Natural killer cell treated with Interleukin-12 subunit alpha and Interleukin-12 subunit beta and Interleukin-15 and Interleukin-18, amount 100 ng/mL, for 72 hours (primary cell): ENCODE results near the gene LPAR1. TPM values are rescaled to one million over a fixed set of nuclear protein-coding genes. Genes with fewer than 3 reads are reported as not detected.

Source experiments
- ATAC-seq, 2 donors: fragments of 150-1000 bp; cut with Tn5 transposase in 1 of 2; sonication (Bioruptor Pico), chemical (Tn5 transposase) in 1 of 2; 2 replicates each; pipeline ENCODE4 v1.10.0; 2021
- DNase-seq: peaks from one replicate; pipeline ENCODE4 v3.0.0; 2022; ENCODE audit warnings: low spot score
- H3K27ac Mint-ChIP-seq, 2 donors: 1 replicate in 1 of 2; 2 replicates in 1 of 2; pipeline ENCODE4 v1.8.0; 2022; ENCODE audit warnings: mixed read lengths in 2 of 2, mild to moderate bottlenecking in 1 of 2, moderate library complexity in 1 of 2
- H3K27me3 Mint-ChIP-seq, 2 donors: 1 replicate in 1 of 2; 2 replicates in 1 of 2; pipeline ENCODE4 v1.8.0; 2022; ENCODE audit warnings: mixed read lengths in 2 of 2
- H3K36me3 Mint-ChIP-seq: one replicate; pipeline ENCODE4 v1.8.0; 2022; ENCODE audit warnings: mixed read lengths
- H3K4me1 Mint-ChIP-seq, 2 donors: 1 replicate in 1 of 2; 2 replicates in 1 of 2; pipeline ENCODE4 v1.8.0; 2022; ENCODE audit warnings: low read depth in 2 of 2, mixed read lengths in 2 of 2, mild to moderate bottlenecking in 1 of 2
- H3K4me3 Mint-ChIP-seq: one replicate; pipeline ENCODE4 v1.8.0; 2022; ENCODE audit warnings: mixed read lengths
- H3K9me3 Mint-ChIP-seq: 2 replicates; pipeline ENCODE4 v1.8.0; 2022; ENCODE audit warnings: mixed read lengths
- total RNA-seq, 2 donors: library from RNA; stranded (reverse); gene quantifications; one replicate each; pipeline ENCODE4 v1.2.3, GENCODE V29; 2022

Gene LPAR1
- total RNA-seq, 2 donors from 2014 or later = 0.21 TPM; not detected in 1

GRCh38 chr9:110900456-110900855, 137.8 kb downstream of the LPAR1 start:
- no peaks in the 10 kb centered on the region for H3K27me3 Mint-ChIP-seq
- no peak overlapping the region for H3K27ac Mint-ChIP-seq
- no peak overlapping the region for H3K4me3 Mint-ChIP-seq
- H3K36me3 Mint-ChIP-seq = no peaks in the 10 kb centered on the region
- no peak for DNase-seq
- no peaks in the 10 kb centered on the region for H3K4me1 Mint-ChIP-seq
- no peak for ATAC-seq
- peaks cover 14% of the 10 kb centered on the region for H3K9me3 Mint-ChIP-seq

- H3K4me3 Mint-ChIP-seq = no peak overlapping the region
- H3K27ac Mint-ChIP-seq = no peak overlapping the region
- H3K9me3 Mint-ChIP-seq = peaks cover 14% of the 10 kb centered on the region
- H3K36me3 Mint-ChIP-seq = no peaks in the 10 kb centered on the region
- no peaks in the 10 kb centered on the region for H3K4me1 Mint-ChIP-seq
- DNase-seq (no peak), ATAC-seq (no peak)
- no peaks in the 10 kb centered on the region for H3K27me3 Mint-ChIP-seq
These were observed 139.4 kb downstream of the LPAR1 start for GRCh38 chr9:110898866-110899265.

GRCh38 chr9:110898358-110898757, 139.9 kb downstream of the LPAR1 start:
- Mint-ChIP-seq H3K9me3 (peaks cover 14% of the 10 kb centered on the region), H3K4me3 (no peak overlapping the region), H3K36me3 (no peaks in the 10 kb centered on the region), H3K27me3 (no peaks in the 10 kb centered on the region), H3K4me1 (no peaks in the 10 kb centered on the region), H3K27ac (no peak overlapping the region)
- no peak for DNase-seq
- no peak for ATAC-seq

- Mint-ChIP-seq H3K27me3 (no peaks in the 10 kb centered on the region), H3K4me3 (no peak overlapping the region), H3K9me3 (peaks cover 12% of the 10 kb centered on the region), H3K36me3 (no peaks in the 10 kb centered on the region), H3K4me1 (no peaks in the 10 kb centered on the region), H3K27ac (no peak overlapping the region)
- ATAC-seq (no peak), DNase-seq (no peak)
These were observed 140.3 kb downstream of the LPAR1 start for GRCh38 chr9:110897943-110898342.

- ATAC-seq = no peak
- Mint-ChIP-seq H3K4me1 (no peaks in the 10 kb centered on the region), H3K9me3 (peaks cover 6% of the 10 kb centered on the region), H3K4me3 (no peak overlapping the region), H3K27ac (no peak overlapping the region), H3K36me3 (no peaks in the 10 kb centered on the region), H3K27me3 (no peaks in the 10 kb centered on the region)
- no peak for DNase-seq
These were observed 142.9 kb downstream of the LPAR1 start for GRCh38 chr9:110895147-110895905.

- no peak overlapping the region for H3K4me3 Mint-ChIP-seq
- H3K36me3 Mint-ChIP-seq = no peaks in the 10 kb centered on the region
- DNase-seq (no peak), ATAC-seq (no peak)
- no peaks in the 10 kb centered on the region for H3K27me3 Mint-ChIP-seq
- peaks cover 6% of the 10 kb centered on the region for H3K9me3 Mint-ChIP-seq
- no peaks in the 10 kb centered on the region for H3K4me1 Mint-ChIP-seq
- no peak overlapping the region for H3K27ac Mint-ChIP-seq
These were observed 143.5 kb downstream of the LPAR1 start for GRCh38 chr9:110894731-110895130.

GRCh38 chr9:110892689-110893088, 145.6 kb downstream of the LPAR1 start:
- Mint-ChIP-seq H3K36me3 (no peaks in the 10 kb centered on the region), H3K27me3 (no peaks in the 10 kb centered on the region), H3K9me3 (peaks cover 3% of the 10 kb centered on the region), H3K27ac (no peak overlapping the region), H3K4me3 (no peak overlapping the region), H3K4me1 (no peaks in the 10 kb centered on the region)
- ATAC-seq (no peak), DNase-seq (no peak)

- Mint-ChIP-seq H3K36me3 (no peaks in the 10 kb centered on the region), H3K4me3 (no peak overlapping the region), H3K9me3 (no peaks in the 10 kb centered on the region), H3K27ac (no peak overlapping the region), H3K27me3 (no peaks in the 10 kb centered on the region), H3K4me1 (no peaks in the 10 kb centered on the region)
- ATAC-seq (no peak), DNase-seq (no peak)
These were observed 146.5 kb downstream of the LPAR1 start for GRCh38 chr9:110891760-110892159.

- H3K27me3 Mint-ChIP-seq = no peaks in the 10 kb centered on the region
- DNase-seq = no peak
- ATAC-seq = no peak
These were observed 147.9 kb downstream of the LPAR1 start for GRCh38 chr9:110890416-110890815.

GRCh38 chr9:110887276-110887675, 151.0 kb downstream of the LPAR1 start:
- Mint-ChIP-seq H3K4me3 (no peak overlapping the region), H3K9me3 (peaks cover 5% of the 10 kb centered on the region), H3K36me3 (no peaks in the 10 kb centered on the region), H3K4me1 (no peaks in the 10 kb centered on the region), H3K27me3 (no peaks in the 10 kb centered on the region), H3K27ac (no peak overlapping the region)
- no peak for DNase-seq
- no peak for ATAC-seq

More at GRCh38 chr9:110890416-110890815, 147.9 kb downstream of the LPAR1 start:
- Mint-ChIP-seq H3K4me1 (no peaks in the 10 kb centered on the region), H3K27ac (no peak overlapping the region), H3K9me3 (no peaks in the 10 kb centered on the region), H3K36me3 (no peaks in the 10 kb centered on the region), H3K4me3 (no peak overlapping the region)

- ATAC-seq (no peak), DNase-seq (no peak)
- Mint-ChIP-seq H3K27ac (no peak overlapping the region), H3K9me3 (peaks cover 5% of the 10 kb centered on the region), H3K4me3 (no peak overlapping the region), H3K27me3 (no peaks in the 10 kb centered on the region), H3K36me3 (no peaks in the 10 kb centered on the region), H3K4me1 (no peaks in the 10 kb centered on the region)
These were observed 151.4 kb downstream of the LPAR1 start for GRCh38 chr9:110886832-110887231.

GRCh38 chr9:110880189-110880588, 158.1 kb downstream of the LPAR1 start:
- Mint-ChIP-seq H3K9me3 (peaks cover 10% of the 10 kb centered on the region), H3K27me3 (no peaks in the 10 kb centered on the region), H3K4me1 (peaks cover 4 to 5% of the 10 kb centered on the region in 2 donors), H3K4me3 (no peak overlapping the region), H3K27ac (no peak overlapping the region), H3K36me3 (no peaks in the 10 kb centered on the region)
- DNase-seq = no peak
- ATAC-seq = no peak

- Mint-ChIP-seq H3K4me3 (no peak overlapping the region), H3K27ac (no peak overlapping the region), H3K9me3 (peaks cover 5% of the 10 kb centered on the region), H3K36me3 (no peaks in the 10 kb centered on the region), H3K27me3 (no peaks in the 10 kb centered on the region), H3K4me1 (peaks cover 5 to 7% of the 10 kb centered on the region in 2 donors)
- ATAC-seq (no peak), DNase-seq (no peak)
These were observed 160.9 kb downstream of the LPAR1 start for GRCh38 chr9:110877374-110877773.

- DNase-seq = no peak
- no peak for ATAC-seq
- Mint-ChIP-seq H3K36me3 (no peaks in the 10 kb centered on the region), H3K27me3 (no peaks in the 10 kb centered on the region), H3K9me3 (peaks cover 7% of the 10 kb centered on the region), H3K4me3 (no peak overlapping the region), H3K27ac (no peak overlapping the region), H3K4me1 (peaks cover 5 to 7% of the 10 kb centered on the region in 2 donors)
These were observed 161.3 kb downstream of the LPAR1 start for GRCh38 chr9:110876929-110877328.
